Cardiac fibroblast (primary cell): ENCODE measurements around the gene NCCRP1.

Experiments
- DNase-seq, 2 donors: peaks; one replicate each; pipeline versions ENCODE4 v3.0.0 to v3.0.0-alpha.2; 2010; ENCODE audit warnings: low read depth in 2 of 2
- H3K4me3 ChIP-seq, 2 donors: replicated peaks in 1 of 2; 1 replicate in 1 of 2; 2 replicates in 1 of 2; pipeline ENCODE4 v1.5.1; 2011; ENCODE audit warnings: low read depth in 2 of 2, low read length in 2 of 2, mild to moderate bottlenecking in 2 of 2, moderate library complexity in 1 of 2
- CTCF ChIP-seq: IDR thresholded peaks from one replicate; pipeline ENCODE4 v1.5.1; 2011; ENCODE audit warnings: low read depth, mild to moderate bottlenecking, low read length, inconsistent platforms

The NCCRP1 gene

GRCh38 chr19:39157275-39157996 is 39.3 kb upstream of the NCCRP1 start:
- no peak overlapping the region for H3K4me3 ChIP-seq
- DNase-seq: no peak
- TF ChIP-seq CTCF: no peak

- H3K4me3 ChIP-seq: no peak overlapping the region
- no peak for DNase-seq
- no peak for TF ChIP-seq CTCF
Observed at GRCh38 chr19:39157997-39158389, 38.8 kb upstream of the NCCRP1 start.

GRCh38 chr19:39158646-39159260 is 38.0 kb upstream of the NCCRP1 start:
- DNase-seq: no peak
- no peak for TF ChIP-seq CTCF
- H3K4me3 ChIP-seq: no peak overlapping the region

GRCh38 chr19:39160523-39160861 is 36.3 kb upstream of the NCCRP1 start:
- DNase-seq: peak; percentile 12 to 74
- no peak for TF ChIP-seq CTCF
- no peak overlapping the region for H3K4me3 ChIP-seq

GRCh38 chr19:39160889-39161672 is 35.7 kb upstream of the NCCRP1 start:
- TF ChIP-seq CTCF: no peak
- H3K4me3 ChIP-seq: no peak overlapping the region
- no peak for DNase-seq

GRCh38 chr19:39162441-39163043 is 34.2 kb upstream of the NCCRP1 start:
- no peak overlapping the region for H3K4me3 ChIP-seq
- DNase-seq: no peak
- TF ChIP-seq CTCF: no peak
